GM12878 (cell line): ENCODE results near the gene REPIN1. TPM values are rescaled to one million over a fixed set of nuclear protein-coding genes. Genes with fewer than 3 reads are reported as not detected.

ENCODE experiments used
- BACH1 ChIP-seq: fragments of 450-650 bp; IDR thresholded peaks from 2 replicates; pipeline ENCODE4 v1.6.1; 2017; ENCODE audit warnings: mild to moderate bottlenecking, borderline replicate concordance
- CEBPZ ChIP-seq: fragments of 150-350 bp; IDR thresholded peaks from 2 replicates; pipeline ENCODE4 v1.6.1; 2016; ENCODE audit warnings: low read depth, low read length
- CREB1 ChIP-seq: IDR thresholded peaks from 2 replicates; pipeline ENCODE4 v1.6.1; 2012; ENCODE audit warnings: low read depth, mild to moderate bottlenecking, inconsistent platforms
- CREM ChIP-seq: IDR thresholded peaks from 2 replicates; pipeline ENCODE4 v1.6.1; 2014; ENCODE audit warnings: antibody characterized with exemption, low read depth
- E2F8 ChIP-seq: fragments of 450-650 bp; IDR thresholded peaks from 2 replicates; pipeline ENCODE4 v1.6.1; 2018; ENCODE audit warnings: mild to moderate bottlenecking, low read depth, moderate library complexity; ENCODE audit not compliant: partially characterized antibody
- ETV6 ChIP-seq, 2 experiments: fragments of 450-650 bp in 1 of 2; IDR thresholded peaks in 1 of 2; conservative IDR thresholded peaks in 1 of 2; 2 replicates each; pipeline ENCODE4 v1.6.1; 2014; ENCODE audit warnings: antibody characterized with exemption in 1 of 2, borderline replicate concordance in 1 of 2, low read depth in 1 of 2, mild to moderate bottlenecking in 1 of 2, moderate library complexity in 1 of 2
- FOS ChIP-seq: IDR thresholded peaks from 3 replicates; pipeline ENCODE4 v1.6.1; 2011; ENCODE audit warnings: borderline replicate concordance; ENCODE audit not compliant: insufficient read length; ENCODE audit errors: extremely low read depth
- JUND ChIP-seq: IDR thresholded peaks from 2 replicates; pipeline ENCODE4 v1.6.1; 2012; ENCODE audit warnings: low read depth, mild to moderate bottlenecking, low read length, improper control_type of control experiment, moderate library complexity
- MAX ChIP-seq: IDR thresholded peaks from 2 replicates; pipeline ENCODE4 v1.6.1; 2012; ENCODE audit warnings: low read depth, low read length, improper control_type of control experiment
- MLLT1 ChIP-seq: fragments of 450-650 bp; IDR thresholded peaks from 2 replicates; pipeline ENCODE4 v1.6.1; 2016; ENCODE audit warnings: mild to moderate bottlenecking
- NRF1 ChIP-seq: conservative IDR thresholded peaks from 2 replicates; pipeline ENCODE4 v1.6.1; 2011; ENCODE audit warnings: mild to moderate bottlenecking, low read depth, low read length, improper control_type of control experiment
- RBBP5 ChIP-seq: fragments of 200-600 bp; sonication (generic); conservative IDR thresholded peaks from 2 replicates; pipeline ENCODE4 v1.6.1; 2016
- SIX5 ChIP-seq: IDR thresholded peaks from 2 replicates; pipeline ENCODE4 v1.6.1; 2011; ENCODE audit warnings: mild to moderate bottlenecking, low read depth, low read length, moderate library complexity; ENCODE audit not compliant: severe bottlenecking
- SREBF2 ChIP-seq: IDR thresholded peaks from 2 replicates; pipeline ENCODE4 v1.6.1; 2012; ENCODE audit warnings: mild to moderate bottlenecking, low read length
- SUPT20H ChIP-seq: IDR thresholded peaks from 2 replicates; pipeline ENCODE4 v1.6.1; 2011; ENCODE audit warnings: low read depth, mild to moderate bottlenecking, low read length, moderate library complexity, borderline replicate concordance; ENCODE audit not compliant: control insufficient read depth
- ZBTB11 ChIP-seq: fragments of 450-650 bp; formaldehyde crosslinking; IDR thresholded peaks from 2 replicates; pipeline ENCODE4 v1.5.0; 2022; ENCODE audit warnings: mild to moderate bottlenecking, missing genetic modification characterization
- polyA plus RNA-seq, 11 experiments: library from polyadenylated mRNA; depleted of rRNA in 4 of 11; unstranded in 6 of 11; stranded (reverse) in 5 of 11; fragments of >200 nt; fragmentation: Nextera tagmentation in 4 of 11; fragmentation: Illumina TruSeq in 1 of 11; extraction: Ambion mirVana in 4 of 11; extraction: Trizol in 1 of 11; gene quantifications; 1 replicate in 1 of 11; 2 replicates in 10 of 11; pipeline versions ENCODE4 v1.2.1 to v1.2.3, GENCODE V29; 2011 to 2016; ENCODE audit warnings: inconsistent platforms in 2 of 11, missing spikeins in 2 of 11, low read depth in 1 of 11
- total RNA-seq, 4 experiments: library from RNA; depleted of rRNA in 3 of 4; stranded (reverse); fragments of >200 nt in 3 of 4; fragmentation: Illumina TruSeq in 1 of 4; extraction: Trizol in 1 of 4; gene quantifications; 2 replicates each; pipeline versions ENCODE4 v1.2.1 to v1.2.3, GENCODE V29; 2013 to 2021

REPIN1 gene
- total and polyA plus RNA-seq, 10 of the 15 experiments (the other 5 are each of a cell fraction or from before 2014, with no cell fraction given), result 5.1 to 172 (median 76.9) TPM

GRCh38 chr7:150375662-150376521 is 7.3 kb downstream of the REPIN1 start (continued):
- TF ChIP-seq SREBF2 (no peak), FOS (no peak), ZBTB11 (no peak), JUND (no peak), NRF1 (no peak), MAX (no peak), SUPT20H (no peak), CEBPZ (no peak), ETV6 (conservative IDR thresholded peaks at IDR 0.05 in 1 of 2, IDR thresholded peaks at IDR 0.05 in 1 of 2; ENCODE audit: borderline replicate concordance in 1 of 2, low read depth in 1 of 2) (no peak), E2F8 (peak; percentile 31), RBBP5 (no peak), MLLT1 (no peak; the same call in 1 of the 2 replicates), SIX5 (no peak), CREB1 (no peak), BACH1 (0 out of 2 replicates have a peak, but pooled peaks have one; percentile 53), CREM (0 out of 2 replicates have a peak, but pooled peaks have one; percentile 32)
